ENCODE measurements around the gene GABRB3.

GABRB3 gene

GRCh38 chr15:26772154-26773066 lies at the start of gene GABRB3:
TSS of gene GABRB3 (minus strand) at chr15:26773066.
- DNase-seq = no peak

DNA sequence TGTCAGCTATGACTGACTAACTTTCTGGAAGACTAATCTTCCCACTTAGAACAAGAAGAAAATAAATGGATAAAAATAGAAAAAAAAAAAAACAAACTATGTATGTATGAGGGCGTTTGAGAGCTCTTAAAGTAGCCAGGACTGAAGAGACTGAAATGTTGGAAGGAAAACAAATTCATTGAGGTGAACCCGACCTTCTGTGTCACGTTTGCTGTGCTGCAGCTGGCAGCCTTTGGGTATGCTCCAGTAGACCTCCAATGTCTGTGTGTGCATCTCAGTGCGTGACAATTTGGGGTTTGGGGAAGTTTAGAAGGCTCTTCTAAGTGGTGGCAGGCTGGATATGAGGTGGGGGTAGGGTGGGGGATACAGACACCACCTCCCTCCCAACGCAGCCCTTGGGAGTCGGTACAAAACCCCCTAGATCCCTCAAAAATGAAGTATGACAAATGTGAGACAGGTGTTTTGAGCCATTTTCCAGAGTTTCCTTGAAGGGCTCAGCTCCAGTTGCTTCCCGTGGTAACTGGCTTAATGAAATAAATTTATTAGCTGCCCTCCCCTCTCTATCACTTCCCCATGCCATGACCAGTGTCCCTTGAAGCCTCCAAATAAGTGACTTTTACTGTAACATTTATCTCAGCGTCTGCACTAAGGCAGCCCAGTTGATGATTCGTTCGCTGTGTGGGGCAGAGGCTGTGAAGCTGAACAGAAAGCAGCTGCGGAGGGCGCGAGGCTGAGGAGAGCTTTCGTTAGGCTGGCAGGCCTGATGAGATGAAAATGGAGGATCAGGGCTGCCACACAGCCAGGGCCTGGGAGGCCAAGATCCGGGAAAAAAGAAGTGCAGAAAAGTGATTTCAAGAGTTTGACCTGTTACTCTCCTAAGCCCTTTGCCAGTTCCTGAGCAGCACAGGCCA lies 34.9 kb upstream of the GABRB3 start:
- DNase-seq = no peak

DNA sequence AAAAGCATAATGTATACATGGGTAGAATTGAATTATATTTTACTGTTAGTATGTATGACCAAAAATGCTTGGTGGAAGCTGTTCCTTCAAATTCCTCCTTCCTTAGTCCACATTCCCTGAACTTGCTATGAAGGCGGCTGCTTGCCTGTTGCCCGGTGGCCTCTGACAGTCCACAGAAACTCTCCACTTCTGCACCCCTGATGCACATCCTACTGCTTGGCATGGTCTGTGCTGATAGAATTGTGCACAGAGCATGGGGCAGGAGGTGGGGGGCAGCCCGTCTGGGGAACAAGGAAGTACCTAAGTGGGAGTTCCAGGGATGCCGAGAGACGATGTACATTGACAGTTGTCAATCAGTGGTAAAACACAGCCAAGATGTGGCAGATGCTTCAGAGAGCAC lies 33.7 kb upstream of the GABRB3 start:
- DNase-seq = no peak

- DNase-seq = no peak
Measured at GRCh38 chr15:26806151-26806550, 33.3 kb upstream of the GABRB3 start.

DNA sequence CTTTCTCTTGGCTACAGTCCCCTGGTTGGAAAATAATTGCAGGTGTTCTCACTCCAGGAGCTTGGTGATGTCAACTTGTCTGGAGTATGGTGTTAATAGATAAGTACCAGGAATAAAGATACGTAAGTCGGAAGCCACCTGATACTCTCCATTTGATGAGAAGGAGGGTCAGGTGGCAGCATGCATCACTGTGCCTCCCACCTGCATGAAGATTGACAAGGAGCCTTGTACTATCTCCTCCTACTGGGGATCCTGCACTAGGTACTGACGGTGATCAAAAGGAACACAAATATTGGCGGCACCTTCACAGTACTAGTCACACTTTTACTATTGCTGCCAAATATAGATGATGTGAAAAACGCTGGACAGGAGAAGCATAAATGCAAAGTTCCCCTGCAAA lies 32.6 kb upstream of the GABRB3 start:
- no peak for DNase-seq

DNA sequence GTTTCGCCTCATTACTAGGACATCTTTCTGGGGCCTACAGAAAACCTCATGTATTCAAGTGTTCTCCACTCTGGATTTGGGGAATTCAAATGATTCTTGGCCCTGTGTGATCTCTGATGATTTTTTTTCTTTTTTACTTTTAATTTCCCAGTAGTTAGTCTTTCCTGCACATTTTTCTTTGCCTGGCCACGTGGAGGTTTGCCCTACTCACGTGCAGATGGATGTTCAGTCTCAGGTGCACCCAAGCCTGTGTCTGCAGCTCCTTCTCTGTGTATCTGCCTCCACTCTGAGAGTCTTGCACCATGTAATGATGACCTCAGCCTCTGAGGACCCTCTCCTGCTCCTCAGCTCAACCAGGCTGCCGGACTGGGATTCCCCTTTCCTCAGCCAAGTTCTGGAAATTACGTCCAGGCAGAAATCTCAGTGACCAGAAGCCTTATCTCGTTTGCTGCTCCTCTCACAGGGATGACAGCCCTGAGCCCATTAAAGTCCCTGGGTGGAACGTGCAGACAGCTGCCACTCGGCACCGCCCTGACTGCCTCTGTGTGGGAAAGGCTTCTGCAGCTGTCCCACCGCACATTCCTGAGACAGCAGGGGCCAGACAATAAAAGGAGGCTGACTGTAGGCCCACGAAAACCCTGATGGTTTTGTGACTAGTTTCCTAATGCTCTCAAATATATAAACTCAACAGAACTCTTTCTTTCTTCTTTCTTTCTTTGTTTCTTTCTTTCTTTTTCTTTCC lies 31.4 kb upstream of the GABRB3 start:
- no peak for DNase-seq

GRCh38 chr15:26790118-26790517 lies 17.3 kb upstream of the GABRB3 start:
- DNase-seq = no peak

DNA sequence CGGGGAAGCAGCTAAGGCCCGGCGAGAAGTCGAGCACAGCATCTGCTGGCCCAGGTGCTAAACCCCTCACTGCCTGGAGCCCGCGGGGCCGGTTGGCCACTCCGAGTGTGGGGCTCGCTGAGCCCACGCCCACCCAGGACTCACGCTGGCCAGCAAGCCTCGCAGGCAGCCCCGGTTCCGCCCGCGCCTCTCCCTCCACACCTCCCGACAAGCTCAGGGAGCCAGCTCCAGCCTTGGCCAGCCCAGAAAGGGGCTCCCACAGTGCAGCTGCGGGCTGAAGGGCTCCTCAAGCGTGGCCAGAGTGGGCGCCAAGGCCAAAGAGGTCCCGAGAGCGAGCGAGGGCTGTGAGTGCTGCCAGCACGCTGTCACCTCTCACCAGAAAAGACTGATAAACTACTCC lies 8.9 kb upstream of the GABRB3 start:
- DNase-seq = no peak

GRCh38 chr15:26773917-26774316 lies 1.1 kb upstream of the GABRB3 start:
- DNase-seq = no peak

DNA sequence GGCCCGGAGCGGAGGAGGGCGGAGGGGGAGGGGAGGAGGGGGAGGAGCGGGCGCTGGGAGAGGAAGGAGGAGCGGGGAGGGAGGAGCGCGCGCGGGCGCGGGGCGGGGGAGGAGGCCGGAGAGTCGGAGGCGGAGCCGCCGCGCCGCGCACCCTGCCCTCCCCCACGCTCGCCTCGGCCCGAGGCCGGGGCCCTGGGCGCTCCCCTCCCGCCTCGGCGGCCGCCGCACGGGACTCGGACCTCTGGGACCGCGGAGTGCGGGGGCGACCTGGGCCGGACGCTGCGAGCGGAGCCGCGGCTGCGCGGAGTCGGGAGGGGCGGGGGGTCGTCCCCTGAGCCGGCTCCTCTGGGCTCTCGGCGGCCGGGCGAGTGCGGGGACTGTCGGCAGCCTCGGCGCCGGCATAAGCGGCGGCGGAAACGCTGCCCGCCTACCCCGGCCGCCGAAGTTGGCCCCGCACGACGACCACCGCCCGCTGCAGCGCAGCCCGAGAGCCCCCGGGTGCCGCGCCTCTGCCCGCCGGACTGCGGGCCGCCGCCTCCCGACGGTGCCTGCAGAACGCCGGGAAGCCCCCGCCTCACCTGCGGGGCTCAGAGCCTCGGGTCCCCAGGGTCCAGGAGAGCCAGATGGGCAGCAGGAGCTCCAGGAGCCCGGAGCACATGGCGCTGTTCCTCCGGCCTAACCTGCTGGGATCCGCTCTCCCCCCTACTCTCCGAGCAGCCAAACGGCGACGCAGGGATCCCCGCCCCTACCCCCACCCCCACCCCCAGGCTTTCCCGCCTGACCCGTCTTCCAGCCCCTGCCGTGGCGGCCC lies 406 bp upstream of the GABRB3 start:
- DNase-seq = peak; percentile 10

DNA sequence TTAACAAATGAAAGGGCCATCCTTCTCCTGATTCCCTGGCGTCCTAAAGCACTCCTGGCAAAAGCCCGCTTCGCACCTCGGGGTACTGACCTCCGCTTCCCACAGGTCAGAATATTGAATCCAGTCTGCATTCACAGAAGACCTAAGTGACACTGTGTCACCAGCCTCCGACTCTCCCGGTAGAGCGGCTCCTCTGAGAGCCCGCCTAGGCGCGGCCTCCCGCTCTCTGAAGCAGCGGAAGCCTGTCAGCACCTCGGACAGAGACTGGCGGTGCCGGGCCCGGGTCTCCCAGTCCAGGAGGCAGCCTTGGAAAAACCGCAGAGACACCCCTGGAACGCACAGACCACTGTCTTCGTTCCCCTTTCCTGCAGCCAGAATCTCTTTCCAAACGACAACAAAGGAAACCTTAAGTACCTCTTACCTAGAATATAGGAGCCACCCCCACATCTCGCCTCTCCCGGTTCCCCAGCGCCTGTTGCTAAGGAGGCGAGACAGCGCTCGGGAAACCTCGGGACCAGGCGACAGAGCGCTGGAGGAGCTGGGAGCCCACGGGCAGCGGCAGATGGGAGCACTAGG lies 1.2 kb downstream of the GABRB3 start:
- DNase-seq = peak; percentile 33

- no peak for DNase-seq
Measured at GRCh38 chr15:26771168-26771567, 1.7 kb downstream of the GABRB3 start.

GRCh38 chr15:26767169-26767670 lies 5.6 kb downstream of the GABRB3 start:
- DNase-seq = no peak

- DNase-seq = no peak
Measured at GRCh38 chr15:26766262-26766661, 6.6 kb downstream of the GABRB3 start.

DNA sequence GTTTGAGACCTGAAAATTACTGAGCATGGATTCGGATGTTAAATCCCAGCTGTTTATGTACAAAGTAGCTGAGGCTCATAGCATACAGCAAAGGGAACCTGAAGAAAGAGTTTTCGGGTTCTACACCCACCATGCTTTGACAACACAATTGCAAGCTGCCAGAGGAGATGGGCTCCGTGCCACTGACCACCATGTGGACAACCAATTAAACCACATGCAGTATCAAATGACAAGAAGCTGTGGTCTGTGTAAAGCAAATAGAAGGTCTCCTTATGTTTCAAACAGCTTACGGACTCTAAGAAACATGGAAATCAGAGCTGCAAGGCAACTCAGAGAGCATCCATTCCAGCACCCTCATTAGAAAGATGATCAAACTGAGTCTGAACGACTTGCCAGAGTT lies 12.9 kb downstream of the GABRB3 start:
- DNase-seq = no peak

- no peak for DNase-seq
Measured at GRCh38 chr15:26758079-26758478, 14.8 kb downstream of the GABRB3 start.

- no peak for DNase-seq
Measured at GRCh38 chr15:26757141-26757540, 15.7 kb downstream of the GABRB3 start.

DNA sequence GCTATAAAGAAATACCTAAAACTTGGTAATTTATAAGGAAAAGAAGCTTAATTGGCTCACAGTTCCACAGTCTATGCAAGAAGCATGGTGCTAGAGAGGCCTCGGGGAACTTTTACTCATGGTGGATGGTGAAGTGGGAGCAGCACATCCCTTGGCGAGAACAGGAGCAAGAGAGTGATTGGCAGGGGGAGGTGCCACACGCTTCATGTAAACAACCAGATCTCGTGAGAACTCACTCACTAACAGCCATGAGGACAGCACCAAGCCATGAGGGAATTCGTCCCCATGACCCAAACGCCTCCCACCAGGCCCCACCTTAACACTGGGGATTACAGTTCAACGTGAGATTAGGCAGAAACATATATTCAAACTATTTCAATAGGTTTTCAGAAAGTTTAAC lies 28.0 kb downstream of the GABRB3 start:
- DNase-seq = no peak

DNA sequence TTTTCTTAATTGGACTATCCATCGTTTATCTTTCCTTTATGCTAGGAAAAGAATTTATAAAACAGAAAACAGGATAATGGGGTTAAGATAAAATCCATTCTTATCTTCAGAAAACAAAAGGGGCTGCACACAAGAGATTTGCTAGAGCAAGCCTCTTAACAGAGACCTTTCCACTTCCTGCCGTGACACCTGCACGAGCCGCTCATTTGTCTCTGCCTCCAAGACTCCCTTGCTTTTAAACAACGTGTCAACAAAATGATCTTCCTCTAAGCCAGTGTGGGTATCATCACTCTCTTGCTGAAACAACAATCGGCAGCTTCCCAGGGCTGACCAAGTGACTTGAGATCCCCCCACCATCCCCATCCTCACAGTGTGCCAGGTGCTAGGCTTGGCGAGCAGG lies 33.1 kb downstream of the GABRB3 start:
- no peak for DNase-seq

DNA sequence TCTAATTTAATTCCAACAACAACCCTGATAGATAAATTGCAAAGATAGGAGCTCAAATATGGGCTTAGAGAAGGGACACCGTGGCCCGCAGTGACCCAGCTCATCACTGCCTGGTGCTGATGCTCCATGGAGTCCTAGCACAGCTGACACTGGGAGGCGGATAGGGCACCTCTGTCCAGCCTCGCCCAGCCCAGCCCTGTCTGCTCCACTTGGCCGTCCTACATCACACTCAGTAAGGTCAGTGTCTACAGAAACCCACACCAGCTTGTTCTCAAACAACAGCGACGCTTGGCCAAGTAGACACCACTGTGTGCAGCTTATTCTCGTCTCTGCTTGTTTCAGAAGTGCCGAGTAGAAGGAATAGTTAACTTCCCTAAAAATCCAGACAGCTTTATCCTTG lies 33.9 kb downstream of the GABRB3 start:
- DNase-seq = no peak

DNA sequence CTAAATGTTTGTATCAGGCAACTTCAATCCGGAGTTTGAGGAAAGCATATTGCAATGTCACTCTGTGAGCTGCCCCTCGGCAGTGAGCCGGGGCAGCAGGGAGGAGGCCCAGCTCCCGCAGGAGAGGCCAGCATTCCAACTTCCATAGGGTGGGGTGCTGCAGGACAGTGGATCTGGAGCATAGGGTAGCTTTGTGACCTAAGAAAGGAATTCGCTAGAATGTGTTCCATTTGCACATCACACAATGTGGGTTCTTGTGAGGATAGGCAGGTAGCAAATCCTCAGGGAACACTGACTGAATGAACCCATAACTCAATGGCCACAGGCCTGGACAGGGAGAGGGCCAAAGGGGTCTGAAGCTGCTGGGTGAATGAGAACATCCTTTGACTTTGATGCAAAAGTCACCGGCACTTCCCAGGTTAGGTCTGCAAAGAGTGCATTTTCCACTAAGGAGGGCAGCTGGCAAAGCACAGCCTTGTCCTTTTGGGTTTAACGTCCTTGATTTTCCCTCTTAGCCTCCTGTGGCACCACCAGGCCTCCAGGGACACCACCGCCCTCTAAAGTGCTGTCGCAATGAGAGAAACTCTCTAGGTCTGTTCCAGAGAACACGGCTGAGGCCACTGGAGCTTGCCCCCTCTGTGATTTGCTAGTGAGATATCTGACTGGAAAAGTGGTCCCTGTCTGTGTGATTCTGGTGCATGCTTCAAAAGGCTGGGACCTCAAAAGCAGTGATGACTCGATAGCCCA lies 36.2 kb downstream of the GABRB3 start:
- DNase-seq = no peak

Measured in SHP77 treated with DMSO at 0.1 percent for 48 hours (cell line).